Common myeloid progenitor, CD34-positive (primary cell): Measurements from ENCODE around the gene BLM.
A peak's percentile ranks its signal among the peaks of the same experiment; 100 is the strongest.

Experiments used
- CTCF ChIA-PET: fragments of 350-600 bp; sonication (Branson Sonifier 250); formaldehyde crosslinking; loops from one replicate; lab custom pipeline; 2021; ENCODE audit warnings: antibody characterized with exemption; lab: Charles Lee
- POLR2A ChIA-PET: fragments of 350-600 bp; sonication (Branson Sonifier 250); formaldehyde crosslinking; loops from one replicate; lab custom pipeline; 2021; ENCODE audit warnings: antibody characterized with exemption; lab: Charles Lee
- DNase-seq, 3 donors: peaks; one replicate each; pipeline versions ENCODE4 v3.0.0 to v3.0.0-alpha.2; 2013
- H3K27ac ChIP-seq, 2 experiments: 1 replicate in 1 of 2; 2 replicates in 1 of 2; pipeline ENCODE4 v1.7.0; 2013; ENCODE audit warnings: inconsistent platforms in 2 of 2, low read length in 2 of 2, mild to moderate bottlenecking in 2 of 2, low read depth in 1 of 2, moderate library complexity in 1 of 2; ENCODE audit not compliant: severe bottlenecking in 2 of 2, insufficient read depth in 1 of 2, poor library complexity in 1 of 2
- H3K27me3 ChIP-seq, 5 experiments: replicated peaks in 2 of 5; 1 replicate in 3 of 5; 2 replicates in 2 of 5; pipeline versions ENCODE4 v1.6.1 to v1.7.0; 2013; ENCODE audit warnings: low read length in 4 of 5, mild to moderate bottlenecking in 2 of 5, moderate library complexity in 2 of 5, inconsistent platforms in 1 of 5; ENCODE audit not compliant: insufficient read depth in 5 of 5, control insufficient read depth in 4 of 5
- H3K36me3 ChIP-seq, 4 experiments: 1 replicate in 2 of 4; 2 replicates in 2 of 4; pipeline versions ENCODE4 v1.6.1 to v1.7.0; 2013; ENCODE audit warnings: low read length in 3 of 4, control low read depth in 1 of 4, mild to moderate bottlenecking in 1 of 4; ENCODE audit not compliant: control insufficient read depth in 4 of 4, insufficient read depth in 4 of 4
- H3K4me1 ChIP-seq, 4 experiments: 1 replicate in 3 of 4; 2 replicates in 1 of 4; pipeline versions ENCODE4 v1.6.1 to v1.7.1; 2013; ENCODE audit warnings: low read length in 3 of 4, mild to moderate bottlenecking in 3 of 4, control low read depth in 1 of 4, inconsistent platforms in 1 of 4, moderate library complexity in 1 of 4; ENCODE audit not compliant: control insufficient read depth in 4 of 4, insufficient read depth in 4 of 4; ENCODE audit errors: control extremely low read depth in 1 of 4
- H3K4me3 ChIP-seq, 7 experiments: 1 replicate in 4 of 7; 2 replicates in 3 of 7; pipeline versions ENCODE4 v1.5.1 to v1.7.0; 2013; ENCODE audit warnings: mild to moderate bottlenecking in 7 of 7, low read length in 6 of 7, moderate library complexity in 6 of 7, inconsistent platforms in 2 of 7, low read depth in 2 of 7, control low read depth in 1 of 7; ENCODE audit not compliant: insufficient read depth in 4 of 7, control insufficient read depth in 1 of 7; ENCODE audit errors: extremely low read depth in 1 of 7
- H3K9me3 ChIP-seq, 5 experiments: 1 replicate in 4 of 5; 2 replicates in 1 of 5; pipeline versions ENCODE4 v1.6.1 to v1.7.1; 2013; ENCODE audit warnings: low read length in 4 of 5, mild to moderate bottlenecking in 2 of 5, inconsistent platforms in 1 of 5, low read depth in 1 of 5, moderate library complexity in 1 of 5; ENCODE audit not compliant: control insufficient read depth in 4 of 5, insufficient read depth in 2 of 5; ENCODE audit errors: control extremely low read depth in 1 of 5
- WGBS: methylation state at CpG from one replicate; pipeline ENCODE4 v1.1.5; 2013; ENCODE audit not compliant: insufficient coverage; 5-methylcytosine and 5-hydroxymethylcytosine counted together

Gene BLM

DNA sequence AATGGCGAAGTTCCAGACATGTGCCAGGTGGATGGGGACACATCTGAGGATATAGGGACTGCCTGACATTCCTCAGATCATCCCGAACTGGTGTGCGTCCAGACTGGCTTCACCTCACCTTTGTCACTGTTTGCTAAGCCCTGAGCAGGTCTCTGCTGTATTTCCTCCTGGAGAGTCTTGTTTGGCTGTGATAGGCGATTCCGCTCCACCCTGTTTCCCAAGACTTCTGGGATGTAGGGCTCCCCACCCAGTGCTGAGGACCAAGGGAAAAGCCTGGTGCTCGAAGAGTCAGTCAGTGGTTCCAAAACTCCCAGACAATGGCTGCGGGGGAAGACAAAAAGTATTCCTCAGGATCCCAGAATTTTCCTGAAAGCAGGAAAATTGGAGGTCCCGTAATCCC, 140.2 kb downstream of the BLM start:
- Histone ChIP-seq H3K4me1 (peaks cover 0 to 27% (median 10%) of the 10 kb centered on the region in 4 experiments), H3K27ac (no peak overlapping the region), H3K4me3 (no peak overlapping the region), H3K9me3 (no peaks in the 10 kb centered on the region), H3K36me3 (no peaks in the 10 kb centered on the region), H3K27me3 (no peaks in the 10 kb centered on the region)
- WGBS = 98% methylated on average over 7 of the region's 8 CpGs
- DNase-seq = no peak
- POLR2A ChIA-PET = no interaction called here
- CTCF ChIA-PET = no interaction called here

DNA sequence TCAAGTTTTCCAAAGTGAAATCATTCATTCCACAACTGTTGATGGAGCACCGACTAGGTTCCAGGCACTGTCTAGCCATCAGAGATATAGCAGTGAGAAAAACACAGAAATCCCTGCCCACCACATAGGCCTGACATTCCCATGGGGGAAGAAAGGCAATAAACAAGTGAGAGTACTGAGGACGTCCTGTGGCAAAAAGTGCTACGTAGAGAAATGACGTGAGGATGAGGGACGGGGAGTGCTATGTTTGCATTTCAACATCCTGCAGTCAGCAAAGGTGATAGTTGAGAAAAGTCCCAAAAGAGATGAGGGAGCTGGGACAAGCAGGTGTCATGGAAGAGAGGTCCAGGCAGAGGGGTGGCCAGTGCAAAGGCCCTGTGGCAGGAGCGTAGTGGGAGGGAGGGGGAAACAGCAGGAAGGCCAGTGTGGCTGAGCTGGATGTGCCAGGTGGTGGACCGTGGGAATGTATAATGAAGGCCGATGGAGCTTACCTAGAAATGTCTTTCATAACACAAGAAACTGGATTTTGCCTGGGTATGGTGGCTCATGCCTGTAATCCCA, 140.8 kb downstream of the BLM start:
- no peak for DNase-seq
- ChIA-PET POLR2A (interaction anchor here (1.9 kb wide), 1 partner anchor 17 kb away, joined by 6 read pairs; no protein-coding TSS in a partner anchor), CTCF (interaction anchor here (0.7 kb wide), 1 partner anchor 11 kb away, joined by 3 read pairs; the partner anchor contains the start of gene FURIN)
- no peak overlapping the region for H3K27ac ChIP-seq
- H3K4me3 ChIP-seq = no peak overlapping the region
- WGBS = 96% methylated on average over 8 of the region's 8 CpGs
- no peaks in the 10 kb centered on the region for H3K36me3 ChIP-seq
- H3K9me3 ChIP-seq = no peaks in the 10 kb centered on the region
- peaks cover 0 to 20% (median 4%) of the 10 kb centered on the region in 4 experiments for H3K4me1 ChIP-seq
- no peaks in the 10 kb centered on the region for H3K27me3 ChIP-seq

DNA sequence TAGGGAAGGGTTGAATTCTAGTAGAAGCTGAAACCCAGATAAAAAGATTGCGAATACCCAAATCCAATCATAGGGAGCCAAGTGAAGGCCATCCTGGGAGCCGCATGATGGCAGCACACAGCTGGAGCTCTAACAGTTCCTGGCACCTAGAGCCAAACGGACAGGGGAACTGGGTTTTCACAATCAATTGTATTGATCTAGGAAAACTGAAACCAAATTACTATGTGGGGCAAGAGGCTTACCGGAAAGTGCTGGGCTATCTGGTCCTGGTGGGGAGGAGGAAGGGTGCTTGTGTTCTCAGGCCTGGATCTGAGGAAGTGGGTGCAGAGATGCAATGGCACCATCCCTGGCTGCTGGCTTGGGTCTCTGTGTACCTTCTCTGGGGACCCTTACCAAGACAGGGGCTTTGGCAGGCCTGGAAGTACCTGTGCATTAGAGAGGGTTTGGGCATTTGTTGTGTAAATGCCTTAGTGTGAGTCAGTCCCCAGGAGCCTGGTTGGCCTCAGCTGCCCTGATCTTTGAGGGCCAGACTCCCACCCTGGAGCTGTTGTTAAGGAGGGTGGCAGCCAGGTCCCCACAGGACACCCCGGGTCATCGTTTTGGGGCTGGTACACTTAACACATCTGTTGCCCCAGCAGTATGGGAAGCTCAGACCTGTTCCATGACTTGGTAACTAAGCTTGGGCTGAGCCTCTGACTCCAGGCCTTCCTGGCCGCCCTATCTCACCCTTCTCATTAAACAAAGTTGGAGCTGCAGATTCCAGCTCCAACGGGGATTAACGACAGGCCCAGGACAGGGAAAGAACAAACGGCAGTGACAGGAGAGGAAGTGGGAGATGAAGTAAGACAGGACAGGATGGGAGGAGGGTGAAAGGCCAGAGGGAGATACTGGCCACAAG, 142.3 kb downstream of the BLM start:
- no peaks in the 10 kb centered on the region for H3K36me3 ChIP-seq
- peak overlapping the region in 1 of 2 experiments; percentile 32 for H3K27ac ChIP-seq
- no peak overlapping the region for H3K4me3 ChIP-seq
- POLR2A ChIA-PET = interaction anchor here (1.9 kb wide), 1 partner anchor 19 kb away, joined by 6 read pairs; no protein-coding TSS in a partner anchor
- CTCF ChIA-PET = interaction anchor here (0.8 to 0.9 kb wide), 2 partner anchors 14 to 20 kb away, joined by 3 read pairs; no protein-coding TSS in a partner anchor
- H3K27me3 ChIP-seq = no peaks in the 10 kb centered on the region
- H3K9me3 ChIP-seq = no peaks in the 10 kb centered on the region
- DNase-seq = no peak
- H3K4me1 ChIP-seq = peaks cover 0 to 17% (median under 1%) of the 10 kb centered on the region in 4 experiments
- 97% methylated on average over 6 of the region's 10 CpGs for WGBS

DNA sequence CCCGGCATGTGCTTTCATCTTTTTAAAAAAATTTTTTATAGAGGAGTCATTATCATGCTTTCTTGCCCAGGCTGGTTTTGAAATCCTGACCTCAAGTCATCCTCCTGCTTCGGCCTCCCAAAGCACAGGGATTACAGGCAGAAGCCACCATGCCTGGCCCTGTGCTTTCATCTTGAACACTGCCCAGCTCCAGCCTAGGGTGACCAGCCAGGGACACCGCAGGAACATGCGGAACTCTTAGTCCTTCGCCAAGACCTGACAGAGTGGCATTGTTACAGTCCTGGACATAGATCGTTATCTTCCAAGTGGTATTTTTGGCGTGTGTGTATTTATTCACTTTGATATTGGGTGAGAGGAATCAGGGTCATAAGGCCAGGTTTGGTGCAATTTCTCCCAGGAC, 143.3 kb downstream of the BLM start:
- DNase-seq = no peak
- Histone ChIP-seq H3K4me1 (peaks cover 0 to 17% (median under 1%) of the 10 kb centered on the region in 4 experiments), H3K27me3 (no peaks in the 10 kb centered on the region), H3K4me3 (no peak overlapping the region), H3K36me3 (no peaks in the 10 kb centered on the region), H3K27ac (no peak overlapping the region), H3K9me3 (no peaks in the 10 kb centered on the region)
- POLR2A ChIA-PET = no interaction called here
- 97% methylated on average over 7 of the region's 7 CpGs for WGBS
- CTCF ChIA-PET = no interaction called here

DNA sequence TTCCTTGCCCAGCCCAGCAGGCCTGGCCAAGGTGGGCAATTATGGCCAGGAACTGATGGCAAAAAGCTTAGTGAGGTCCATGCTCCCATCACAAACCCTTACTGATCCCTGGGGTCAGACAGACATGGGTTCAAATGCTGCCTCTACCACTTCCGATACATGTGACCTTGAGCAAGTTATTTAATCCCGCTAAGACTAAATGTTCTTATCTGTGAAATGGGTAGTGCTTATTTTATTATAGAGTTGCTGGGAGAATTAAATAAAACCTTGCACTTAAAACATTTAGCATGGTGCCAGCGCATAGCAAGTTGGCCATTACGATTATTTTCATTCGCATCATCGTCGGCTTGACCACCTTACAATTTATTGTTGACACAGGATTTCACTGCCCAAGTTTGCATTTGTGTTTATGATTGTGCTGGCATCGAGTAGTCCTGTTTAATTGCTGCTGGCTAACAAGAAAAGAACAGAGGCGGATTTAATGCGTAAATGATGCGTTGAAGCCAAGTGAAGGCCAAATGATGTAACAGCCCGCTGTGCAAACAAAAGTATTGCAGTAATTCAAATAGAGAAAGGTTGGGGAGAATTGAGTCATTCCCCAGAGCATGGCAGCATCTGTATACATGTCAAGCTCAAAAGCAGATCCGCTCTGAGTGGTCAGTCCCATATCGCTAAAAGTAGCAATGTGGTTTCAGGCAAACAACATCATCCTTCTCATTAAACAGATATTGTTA, 144.0 kb downstream of the BLM start:
- Histone ChIP-seq H3K4me3 (no peak overlapping the region), H3K27me3 (no peaks in the 10 kb centered on the region), H3K9me3 (no peaks in the 10 kb centered on the region), H3K4me1 (peaks cover 0 to 17% (median under 1%) of the 10 kb centered on the region in 4 experiments), H3K36me3 (no peaks in the 10 kb centered on the region), H3K27ac (no peak overlapping the region)
- ChIA-PET CTCF (no interaction called here), POLR2A (no interaction called here)
- WGBS = 95% methylated on average over 12 of the region's 14 CpGs
- no peak for DNase-seq

DNA sequence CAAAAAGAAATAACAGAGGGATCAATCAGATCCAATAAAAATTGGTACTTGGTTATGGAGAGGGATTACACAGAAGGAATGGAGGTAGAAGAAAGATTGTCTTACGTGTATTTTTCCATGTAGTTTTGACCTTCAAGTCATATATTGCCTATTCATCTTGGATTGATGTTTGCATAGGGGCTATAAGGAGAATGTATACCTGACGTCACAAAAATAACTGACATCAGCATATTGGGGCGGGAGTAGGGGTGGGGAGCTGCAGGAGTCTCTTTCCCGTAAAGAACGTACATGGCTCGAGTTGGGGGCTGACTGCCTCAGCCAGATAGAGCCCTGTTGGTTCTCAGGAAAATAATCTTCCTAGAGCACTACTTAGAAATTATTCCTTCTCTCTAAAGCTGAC, 145.3 kb downstream of the BLM start:
- CTCF ChIA-PET = no interaction called here
- H3K4me1 ChIP-seq = peaks cover 0 to 10% (median 0%) of the 10 kb centered on the region in 4 experiments
- 94% methylated on average over 4 of the region's 6 CpGs for WGBS

More for the DNA sequence above, 145.3 kb downstream of the BLM start:
- Histone ChIP-seq H3K36me3 (no peaks in the 10 kb centered on the region), H3K9me3 (no peaks in the 10 kb centered on the region), H3K4me3 (no peak overlapping the region), H3K27ac (no peak overlapping the region), H3K27me3 (no peaks in the 10 kb centered on the region)
- POLR2A ChIA-PET = no interaction called here
- no peak for DNase-seq
